Astrocyte of the spinal cord (primary cell): ENCODE measurements around the gene ARIH2.
"Not testable (repeated sequence)": the region's sequence is repeated elsewhere in the genome, so short reads cannot be mapped to it uniquely, and the experiment has no call there.

Experiments used
- DNase-seq: peaks from one replicate; pipeline ENCODE4 v3.0.0; 2011; ENCODE audit warnings: low read depth, low spot score
- H3K4me3 ChIP-seq: 2 replicates; pipeline ENCODE4 v1.5.1; 2011; ENCODE audit warnings: low read depth, mild to moderate bottlenecking, low read length, moderate library complexity
- in situ Hi-C: cut with HindIII; loops from 2 replicates; pipeline ENCODE4 v1.10.0; 2017; ENCODE audit warnings: low sequenced_read_pairs
- TF ChIP-seq, protein P1 (sequence below): IDR thresholded peaks from 2 replicates; pipeline ENCODE4 v1.5.1; 2012; ENCODE audit warnings: low read depth, mild to moderate bottlenecking, low read length, inconsistent platforms

ARIH2 gene

DNA sequence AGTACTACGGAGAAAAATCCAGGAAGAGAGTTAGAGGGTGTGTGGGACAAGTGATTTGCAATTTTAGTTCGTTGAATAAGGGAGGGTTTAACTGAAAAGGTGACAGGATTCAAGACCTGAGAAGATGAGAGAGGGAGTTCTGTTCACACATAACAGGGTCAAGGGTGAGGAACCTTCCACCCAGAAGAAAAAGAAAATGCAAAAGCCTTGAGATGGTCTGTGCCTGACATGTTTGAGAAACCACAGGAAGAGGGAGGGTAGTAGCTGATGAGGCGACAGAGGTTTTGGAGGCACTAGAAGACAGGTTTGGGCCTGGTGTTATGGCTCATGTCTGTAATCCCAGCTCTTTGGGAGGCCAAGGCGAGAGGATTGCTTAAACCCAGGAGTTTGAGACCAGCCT, 19.4 kb upstream of the ARIH2 start:
- DNase-seq = no peak
- in situ Hi-C loops = no loop called here
- H3K4me3 ChIP-seq = peak overlapping the region; percentile 69
- TF ChIP-seq, protein P1, sequence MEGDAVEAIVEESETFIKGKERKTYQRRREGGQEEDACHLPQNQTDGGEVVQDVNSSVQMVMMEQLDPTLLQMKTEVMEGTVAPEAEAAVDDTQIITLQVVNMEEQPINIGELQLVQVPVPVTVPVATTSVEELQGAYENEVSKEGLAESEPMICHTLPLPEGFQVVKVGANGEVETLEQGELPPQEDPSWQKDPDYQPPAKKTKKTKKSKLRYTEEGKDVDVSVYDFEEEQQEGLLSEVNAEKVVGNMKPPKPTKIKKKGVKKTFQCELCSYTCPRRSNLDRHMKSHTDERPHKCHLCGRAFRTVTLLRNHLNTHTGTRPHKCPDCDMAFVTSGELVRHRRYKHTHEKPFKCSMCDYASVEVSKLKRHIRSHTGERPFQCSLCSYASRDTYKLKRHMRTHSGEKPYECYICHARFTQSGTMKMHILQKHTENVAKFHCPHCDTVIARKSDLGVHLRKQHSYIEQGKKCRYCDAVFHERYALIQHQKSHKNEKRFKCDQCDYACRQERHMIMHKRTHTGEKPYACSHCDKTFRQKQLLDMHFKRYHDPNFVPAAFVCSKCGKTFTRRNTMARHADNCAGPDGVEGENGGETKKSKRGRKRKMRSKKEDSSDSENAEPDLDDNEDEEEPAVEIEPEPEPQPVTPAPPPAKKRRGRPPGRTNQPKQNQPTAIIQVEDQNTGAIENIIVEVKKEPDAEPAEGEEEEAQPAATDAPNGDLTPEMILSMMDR = no peak

- H3K4me3 ChIP-seq, in situ Hi-C loops: not testable (repeated sequence)
Measured at GRCh38 chr3:48907026-48907425, 11.6 kb upstream of the ARIH2 start.

DNA sequence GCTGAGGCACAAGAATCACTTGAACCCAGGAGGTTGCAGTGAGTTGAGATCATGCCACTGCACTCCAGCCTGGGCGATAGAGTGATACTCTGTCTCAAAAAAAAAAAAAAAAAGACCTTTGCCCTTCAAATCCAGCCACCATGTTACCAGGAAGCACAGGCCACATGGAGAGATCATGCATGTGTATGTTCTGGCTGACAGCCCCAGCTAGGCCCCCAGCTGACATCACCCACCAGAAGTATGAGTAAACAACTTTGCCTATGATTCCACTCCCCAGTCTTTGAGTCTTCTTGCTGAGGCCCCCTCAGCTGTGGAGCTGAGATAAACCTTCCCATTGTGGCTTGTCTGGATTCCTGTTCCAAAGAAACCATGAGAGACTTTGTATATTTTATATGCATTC, 3.3 kb upstream of the ARIH2 start:
- no peak overlapping the region for H3K4me3 ChIP-seq
- TF ChIP-seq, protein P1 = no peak
- DNase-seq = no peak
- in situ Hi-C loops = no loop called here

More at GRCh38 chr3:48907026-48907425, 11.6 kb upstream of the ARIH2 start:
- DNase-seq = not testable (repeated sequence)

- H3K4me3 ChIP-seq = peak overlapping the region; percentile 75
Measured at GRCh38 chr3:48919215-48920138, 835 bp downstream of the ARIH2 start.

DNA sequence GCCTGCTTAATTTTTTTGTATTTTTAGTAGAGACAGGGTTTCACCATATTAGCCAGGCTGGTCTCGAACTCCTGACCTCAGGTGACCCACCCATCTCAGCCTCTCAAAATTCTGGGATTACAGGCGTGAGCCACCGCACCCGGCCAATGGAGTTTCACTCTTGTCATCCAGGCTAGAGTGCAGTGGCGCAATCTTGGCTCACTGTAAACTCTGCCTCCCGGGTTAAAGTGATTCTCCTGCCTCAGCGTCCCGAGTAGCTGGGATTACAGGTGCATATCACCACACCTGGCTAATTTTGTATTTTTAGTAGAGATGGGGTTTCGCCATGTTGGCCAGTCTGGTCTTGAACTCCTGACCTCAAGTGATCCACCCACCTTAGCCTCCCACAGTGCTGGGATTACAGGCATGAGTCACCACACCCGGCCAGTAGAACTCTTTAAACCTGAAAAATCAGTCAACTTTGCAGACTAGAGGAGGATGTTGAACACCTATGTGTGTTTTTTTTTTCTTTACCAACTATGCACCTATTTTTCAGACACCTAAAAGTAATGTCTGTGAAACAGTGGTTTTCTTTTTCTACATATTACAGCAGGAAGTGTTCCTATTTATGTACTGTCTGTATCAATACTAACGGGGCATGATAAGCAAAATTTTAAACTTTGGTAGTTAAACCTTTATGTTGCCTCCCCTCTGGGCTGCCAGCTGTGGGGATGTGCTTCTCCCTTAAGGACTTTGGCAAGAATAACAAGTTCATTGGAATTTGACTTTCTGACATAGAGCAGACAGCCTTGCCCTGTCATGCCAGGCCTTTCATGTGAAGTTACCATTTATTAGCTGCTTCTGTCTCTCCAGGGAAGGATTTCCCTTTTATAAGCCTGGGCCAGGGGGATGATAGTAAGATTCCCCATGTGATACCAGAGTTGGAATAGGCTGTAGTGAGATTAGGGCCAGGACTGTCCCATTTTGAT, 8.1 kb downstream of the ARIH2 start:
- no peak overlapping the region for H3K4me3 ChIP-seq
- TF ChIP-seq, protein P1 = no peak
- in situ Hi-C loops = no loop called here
- DNase-seq = no peak

More at GRCh38 chr3:48919215-48920138, 835 bp downstream of the ARIH2 start:
- DNase-seq = peak; percentile 41
- in situ Hi-C loops = no loop called here
- TF ChIP-seq, protein P1 = no peak

- TF ChIP-seq, protein P1 = no peak
- no peak overlapping the region for H3K4me3 ChIP-seq
- in situ Hi-C loops = no loop called here
- no peak for DNase-seq
Measured at GRCh38 chr3:48927928-48928327, 9.3 kb downstream of the ARIH2 start.
